GM12872 (cell line): ENCODE results near the gene GALNT5.

ENCODE experiments used
- CTCF ChIP-seq: IDR thresholded peaks from 3 replicates; pipeline ENCODE4 v1.5.1; 2011; ENCODE audit warnings: low read depth, mild to moderate bottlenecking, low read length, moderate library complexity; ENCODE audit not compliant: insufficient read depth

The GALNT5 gene

GRCh38 chr2:157245144-157245840, 12.2 kb upstream of the GALNT5 start:
- TF ChIP-seq CTCF, result no peak

GRCh38 chr2:157245846-157246764, 11.4 kb upstream of the GALNT5 start:
- TF ChIP-seq CTCF, result no peak

GRCh38 chr2:157246765-157247407, 10.6 kb upstream of the GALNT5 start:
- TF ChIP-seq CTCF, result no peak

- no peak for TF ChIP-seq CTCF
Measured at GRCh38 chr2:157250836-157251235, 6.7 kb upstream of the GALNT5 start.

- TF ChIP-seq CTCF, result no peak
Measured at GRCh38 chr2:157251932-157252331, 5.6 kb upstream of the GALNT5 start.

GRCh38 chr2:157252529-157252928, 5.0 kb upstream of the GALNT5 start:
- TF ChIP-seq CTCF, result no peak

- TF ChIP-seq CTCF, result no peak
Measured at GRCh38 chr2:157254041-157254440, 3.5 kb upstream of the GALNT5 start.
